PC-3 (cell line): Measurements from ENCODE around the gene TPM3.

ENCODE experiments used
- EZH2 ChIP-seq: fragments of 300-600 bp; sonication (generic); IDR thresholded peaks from one replicate; pipeline ENCODE4 v1.6.1; 2017; ENCODE audit warnings: antibody characterized with exemption, mild to moderate bottlenecking, low read length; ENCODE audit not compliant: unreplicated experiment
- EZH2phosphoT487 ChIP-seq: fragments of 300-600 bp; sonication (generic); IDR thresholded peaks from 2 replicates; pipeline ENCODE4 v1.6.1; 2018; ENCODE audit warnings: mild to moderate bottlenecking, antibody characterized with exemption, low read length, borderline replicate concordance
- TF ChIP-seq, protein P1 (sequence below): fragments of 300-600 bp; sonication (generic); conservative IDR thresholded peaks from 2 replicates; pipeline ENCODE4 v1.5.1; 2017; ENCODE audit warnings: antibody characterized with exemption, low read depth, mild to moderate bottlenecking, low read length

DNA sequence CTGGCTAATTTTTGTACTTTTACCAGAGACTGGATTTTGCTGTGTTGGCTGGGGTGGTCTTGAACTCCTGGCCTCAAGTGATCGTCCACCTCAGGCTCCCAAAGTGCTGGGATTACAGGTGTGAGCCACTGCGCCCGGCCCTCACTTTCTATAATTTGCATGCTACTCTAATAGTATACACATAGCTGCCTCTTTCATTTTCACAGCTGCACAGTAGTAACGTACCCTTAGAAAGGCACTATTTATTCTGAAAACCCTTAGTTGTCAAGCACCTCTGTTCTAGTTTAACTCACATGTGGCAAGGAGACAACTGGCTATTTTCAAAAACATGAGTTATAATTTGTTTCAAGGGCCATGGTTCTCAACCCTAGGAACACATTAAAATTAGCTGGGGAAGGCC lies 17.2 kb downstream of the TPM3 start:
- TF ChIP-seq, protein P1, sequence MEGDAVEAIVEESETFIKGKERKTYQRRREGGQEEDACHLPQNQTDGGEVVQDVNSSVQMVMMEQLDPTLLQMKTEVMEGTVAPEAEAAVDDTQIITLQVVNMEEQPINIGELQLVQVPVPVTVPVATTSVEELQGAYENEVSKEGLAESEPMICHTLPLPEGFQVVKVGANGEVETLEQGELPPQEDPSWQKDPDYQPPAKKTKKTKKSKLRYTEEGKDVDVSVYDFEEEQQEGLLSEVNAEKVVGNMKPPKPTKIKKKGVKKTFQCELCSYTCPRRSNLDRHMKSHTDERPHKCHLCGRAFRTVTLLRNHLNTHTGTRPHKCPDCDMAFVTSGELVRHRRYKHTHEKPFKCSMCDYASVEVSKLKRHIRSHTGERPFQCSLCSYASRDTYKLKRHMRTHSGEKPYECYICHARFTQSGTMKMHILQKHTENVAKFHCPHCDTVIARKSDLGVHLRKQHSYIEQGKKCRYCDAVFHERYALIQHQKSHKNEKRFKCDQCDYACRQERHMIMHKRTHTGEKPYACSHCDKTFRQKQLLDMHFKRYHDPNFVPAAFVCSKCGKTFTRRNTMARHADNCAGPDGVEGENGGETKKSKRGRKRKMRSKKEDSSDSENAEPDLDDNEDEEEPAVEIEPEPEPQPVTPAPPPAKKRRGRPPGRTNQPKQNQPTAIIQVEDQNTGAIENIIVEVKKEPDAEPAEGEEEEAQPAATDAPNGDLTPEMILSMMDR: no peak
- TF ChIP-seq EZH2phosphoT487 (no peak), EZH2 (no peak)
